Smooth muscle cell (in vitro differentiated cells): ENCODE results near the gene TEDC1. TPM values are rescaled to one million over a fixed set of nuclear protein-coding genes. Genes with fewer than 3 reads are reported as not detected.

ENCODE experiments used
- DNase-seq: peaks from one replicate; lab custom pipeline; 2025; ENCODE audit not compliant: unreplicated experiment; lab: John Stamatoyannopoulos, UW
- H2AFZ ChIP-seq: fragments of 200-600 bp; sonication (generic); 2 replicates; pipeline ENCODE4 v1.6.0; 2016; ENCODE audit warnings: antibody characterized with exemption, low read depth, mild to moderate bottlenecking
- H3F3A ChIP-seq: fragments of 200-600 bp; sonication (generic); 2 replicates; pipeline ENCODE4 v1.6.0; 2017; ENCODE audit warnings: antibody characterized with exemption, low read depth
- H3K27ac ChIP-seq: fragments of 200-600 bp; sonication (generic); 2 replicates; pipeline ENCODE4 v1.5.1; 2016; ENCODE audit warnings: low read depth, mild to moderate bottlenecking
- H3K27me3 ChIP-seq: fragments of 200-600 bp; sonication (generic); 2 replicates; pipeline ENCODE4 v1.6.1; 2016; ENCODE audit warnings: low read depth, mild to moderate bottlenecking
- H3K36me3 ChIP-seq: fragments of 200-600 bp; sonication (generic); 2 replicates; pipeline ENCODE4 v1.5.1; 2016; ENCODE audit warnings: low read depth
- H3K4me1 ChIP-seq: fragments of 200-600 bp; sonication (generic); 2 replicates; pipeline ENCODE4 v1.5.1; 2016; ENCODE audit warnings: low read depth
- H3K4me2 ChIP-seq: fragments of 200-600 bp; sonication (generic); 2 replicates; pipeline ENCODE4 v1.6.0; 2016; ENCODE audit warnings: mild to moderate bottlenecking
- H3K4me3 ChIP-seq: fragments of 200-600 bp; sonication (generic); 2 replicates; pipeline ENCODE4 v1.5.1; 2016; ENCODE audit warnings: mild to moderate bottlenecking
- H3K79me2 ChIP-seq: fragments of 200-600 bp; sonication (generic); 2 replicates; pipeline ENCODE4 v1.6.0; 2016; ENCODE audit warnings: low read depth, mild to moderate bottlenecking
- H3K9ac ChIP-seq: fragments of 200-600 bp; sonication (generic); 2 replicates; pipeline ENCODE4 v1.6.0; 2016; ENCODE audit warnings: low read depth
- H3K9me3 ChIP-seq: fragments of 200-600 bp; sonication (generic); replicated peaks from 2 replicates; pipeline ENCODE4 v1.5.1; 2016; ENCODE audit warnings: low read depth
- H4K20me1 ChIP-seq: fragments of 200-600 bp; sonication (generic); 2 replicates; pipeline ENCODE4 v1.6.0; 2016; ENCODE audit warnings: low read depth
- WGBS: methylation state at CpG from one replicate; pipeline ENCODE4 v1.1.7; 2016; ENCODE audit warnings: low lambda C conversion rate; 5-methylcytosine and 5-hydroxymethylcytosine counted together
- polyA plus RNA-seq: library from polyadenylated mRNA; unstranded; fragments of >200 nt; fragmentation: Nextera tagmentation; extraction: Ambion mirVana; gene quantifications from 2 replicates; pipeline ENCODE4 v1.2.1, GENCODE V29; 2016
- total RNA-seq: library from RNA; depleted of rRNA; stranded (reverse); fragments of >200 nt; gene quantifications from 2 replicates; pipeline ENCODE4 v1.2.3, GENCODE V29; 2014
- TF ChIP-seq, protein P1 (sequence below): fragments of 200-600 bp; sonication (generic); IDR thresholded peaks from 2 replicates; pipeline ENCODE4 v1.5.1; 2017; ENCODE audit warnings: borderline replicate concordance, mild to moderate bottlenecking, antibody characterized with exemption; ENCODE audit not compliant: insufficient read depth, poor library complexity, severe bottlenecking

TEDC1 gene
- total and polyA plus RNA-seq, 2 experiments from 2014 or later = 3.8 to 8.2 TPM

DNA sequence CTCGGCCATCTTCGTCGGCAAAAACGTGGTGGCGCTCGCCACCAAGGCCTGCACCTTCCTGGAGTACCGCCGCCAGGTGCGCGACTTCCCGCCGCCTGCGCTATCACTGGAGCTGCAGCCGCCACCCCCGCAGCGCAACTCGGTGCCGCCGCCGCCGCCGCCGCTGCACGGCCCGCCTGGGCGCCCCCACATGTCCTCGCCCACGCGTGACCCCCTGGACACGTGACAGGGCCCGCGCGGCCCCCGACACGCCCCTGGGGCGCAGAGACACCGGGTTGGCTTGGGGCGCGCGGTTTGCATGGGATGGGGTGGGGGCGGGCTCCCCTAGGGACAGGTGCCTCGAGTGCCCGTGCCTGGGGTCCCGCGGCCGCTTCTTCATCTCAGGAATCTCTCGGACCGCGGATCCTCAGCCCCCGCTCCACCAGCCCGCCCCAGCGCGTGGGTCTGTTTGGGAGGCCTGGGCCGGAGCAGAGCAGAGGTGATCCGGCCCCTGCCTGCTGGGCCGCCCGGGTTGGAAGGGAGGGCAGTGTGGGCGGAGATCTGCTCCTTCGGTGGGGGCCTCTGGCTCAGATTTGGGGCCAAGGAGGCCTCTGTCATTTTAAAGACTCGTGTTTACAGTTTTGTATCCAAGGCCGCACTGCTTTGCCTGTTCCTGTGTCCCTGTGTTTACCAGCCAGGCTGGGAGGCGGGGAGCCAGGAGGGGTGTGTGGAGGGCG is 38.7 kb downstream of the TEDC1 start:
- no peak for DNase-seq
- Histone ChIP-seq H3K79me2 (no peaks in the 10 kb centered on the region), H4K20me1 (no peaks in the 10 kb centered on the region), H3F3A (no peaks in the 10 kb centered on the region), H3K4me1 (no peaks in the 10 kb centered on the region), H3K27me3 (no peaks in the 10 kb centered on the region), H3K9me3 (no peaks in the 10 kb centered on the region), H3K4me2 (no peak overlapping the region), H3K27ac (no peak overlapping the region), H3K36me3 (no peaks in the 10 kb centered on the region), H2AFZ (no peak overlapping the region), H3K4me3 (no peak overlapping the region), H3K9ac (no peak overlapping the region)
- WGBS = 94% methylated on average over 49 of the region's 63 CpGs
- TF ChIP-seq, protein P1, sequence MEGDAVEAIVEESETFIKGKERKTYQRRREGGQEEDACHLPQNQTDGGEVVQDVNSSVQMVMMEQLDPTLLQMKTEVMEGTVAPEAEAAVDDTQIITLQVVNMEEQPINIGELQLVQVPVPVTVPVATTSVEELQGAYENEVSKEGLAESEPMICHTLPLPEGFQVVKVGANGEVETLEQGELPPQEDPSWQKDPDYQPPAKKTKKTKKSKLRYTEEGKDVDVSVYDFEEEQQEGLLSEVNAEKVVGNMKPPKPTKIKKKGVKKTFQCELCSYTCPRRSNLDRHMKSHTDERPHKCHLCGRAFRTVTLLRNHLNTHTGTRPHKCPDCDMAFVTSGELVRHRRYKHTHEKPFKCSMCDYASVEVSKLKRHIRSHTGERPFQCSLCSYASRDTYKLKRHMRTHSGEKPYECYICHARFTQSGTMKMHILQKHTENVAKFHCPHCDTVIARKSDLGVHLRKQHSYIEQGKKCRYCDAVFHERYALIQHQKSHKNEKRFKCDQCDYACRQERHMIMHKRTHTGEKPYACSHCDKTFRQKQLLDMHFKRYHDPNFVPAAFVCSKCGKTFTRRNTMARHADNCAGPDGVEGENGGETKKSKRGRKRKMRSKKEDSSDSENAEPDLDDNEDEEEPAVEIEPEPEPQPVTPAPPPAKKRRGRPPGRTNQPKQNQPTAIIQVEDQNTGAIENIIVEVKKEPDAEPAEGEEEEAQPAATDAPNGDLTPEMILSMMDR = no peak

- no peak overlapping the region for H2AFZ ChIP-seq
- DNase-seq = no peak
- no peaks in the 10 kb centered on the region for H3K4me1 ChIP-seq
- H3F3A ChIP-seq = no peaks in the 10 kb centered on the region
- no peaks in the 10 kb centered on the region for H4K20me1 ChIP-seq
- TF ChIP-seq, protein P1 = no peak
- no peak overlapping the region for H3K4me2 ChIP-seq
- no peak overlapping the region for H3K9ac ChIP-seq
- 90% methylated on average over 19 of the region's 19 CpGs for WGBS
- H3K9me3 ChIP-seq = no peaks in the 10 kb centered on the region
- no peaks in the 10 kb centered on the region for H3K36me3 ChIP-seq
- H3K27ac ChIP-seq = no peak overlapping the region
- no peaks in the 10 kb centered on the region for H3K79me2 ChIP-seq
- no peak overlapping the region for H3K4me3 ChIP-seq
- no peaks in the 10 kb centered on the region for H3K27me3 ChIP-seq
These were observed 39.4 kb downstream of the TEDC1 start for GRCh38 chr14:105530285-105531087.

DNA sequence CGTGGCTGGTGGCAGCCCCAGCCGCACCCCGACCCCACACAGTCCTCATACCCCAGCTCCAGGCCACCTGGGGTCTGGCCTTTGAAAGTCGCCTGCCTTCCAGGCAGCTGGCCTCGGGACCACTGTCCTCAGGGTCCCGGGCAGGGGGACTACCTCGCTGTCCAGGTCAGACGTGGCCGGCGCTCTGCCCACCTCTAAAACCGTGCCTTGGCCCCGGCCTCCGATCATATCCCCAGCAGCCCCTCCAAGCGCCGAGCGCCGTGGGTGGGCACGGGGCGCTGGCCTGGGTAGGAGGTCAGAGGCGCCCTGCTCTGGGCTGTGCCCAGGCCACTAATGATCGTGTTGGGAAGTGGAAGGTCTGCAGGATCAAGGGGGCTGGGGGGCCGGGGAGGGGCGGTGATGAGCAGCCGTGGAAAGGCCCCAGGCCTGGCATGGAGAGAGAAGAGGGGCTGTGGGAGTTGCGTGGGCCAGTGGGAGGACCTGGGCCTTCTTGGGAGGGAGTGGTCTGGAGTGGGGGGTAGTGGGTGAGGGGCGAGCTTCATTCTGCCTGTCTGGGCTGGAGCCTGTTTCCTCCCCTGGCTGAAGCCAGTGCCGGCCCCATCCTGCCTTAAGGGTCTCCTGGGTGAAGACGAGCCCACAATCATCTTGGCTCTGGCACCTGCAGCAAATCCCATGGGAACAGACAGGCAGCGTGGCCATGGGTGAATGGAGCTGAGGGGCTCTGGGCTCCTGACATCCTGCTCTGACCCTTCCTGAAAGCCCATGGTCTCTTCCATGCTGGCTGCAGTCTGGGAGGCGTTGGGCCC is 40.2 kb downstream of the TEDC1 start:
- DNase-seq = no peak
- WGBS = 90% methylated on average over 18 of the region's 30 CpGs
- Histone ChIP-seq H3K4me1 (no peaks in the 10 kb centered on the region), H3K9ac (no peak overlapping the region), H3K36me3 (no peaks in the 10 kb centered on the region), H4K20me1 (no peaks in the 10 kb centered on the region), H3K9me3 (no peaks in the 10 kb centered on the region), H3K4me2 (no peak overlapping the region), H2AFZ (no peak overlapping the region), H3K79me2 (no peaks in the 10 kb centered on the region), H3F3A (no peaks in the 10 kb centered on the region), H3K27me3 (no peaks in the 10 kb centered on the region), H3K4me3 (no peak overlapping the region), H3K27ac (no peak overlapping the region)
- TF ChIP-seq, protein P1 = no peak
